Left ventricle myocardium inferior (tissue), 1 donor: ENCODE measurements around the gene ASXL2. TPM values are rescaled to one million over a fixed set of nuclear protein-coding genes. Genes with fewer than 3 reads are reported as not detected.
A peak's percentile ranks its signal among the peaks of the same experiment; 100 is the strongest.

Source experiments
- DNase-seq: peaks from one replicate; pipeline ENCODE4 v3.0.0-alpha.2; 2020
- H3K27ac ChIP-seq: fragments of 200-600 bp; replicated peaks from 2 replicates; pipeline ENCODE4 v1.8.0; 2021
- H3K27me3 ChIP-seq: fragments of 200-600 bp; 2 replicates; pipeline ENCODE4 v1.8.0; 2021; ENCODE audit warnings: low read depth
- H3K36me3 ChIP-seq: fragments of 200-600 bp; 2 replicates; pipeline ENCODE4 v1.8.0; 2021
- H3K4me1 ChIP-seq: fragments of 200-600 bp; 2 replicates; pipeline ENCODE4 v1.8.0; 2021
- H3K4me3 ChIP-seq: fragments of 200-600 bp; 2 replicates; pipeline ENCODE4 v1.8.0; 2021; ENCODE audit warnings: mild to moderate bottlenecking, moderate library complexity
- H3K9me3 ChIP-seq: fragments of 200-600 bp; replicated peaks from 2 replicates; pipeline ENCODE4 v1.8.0; 2021
- CTCF ChIP-seq: fragments of 200-600 bp; IDR thresholded peaks from 2 replicates; pipeline ENCODE4 v1.8.0; 2021; ENCODE audit warnings: antibody characterized with exemption, mild to moderate bottlenecking, borderline replicate concordance
- intact Hi-C: fragments of 100-400 bp; cut with micrococcal nuclease; formaldehyde crosslinking; loops from one replicate; pipeline ENCODE4 v1.11.0; 2022
- total RNA-seq: library from RNA; stranded (reverse); fragmentation: NEBNext Ultra II Directional; extraction: Animal tissue kit (Norgen Biotek cat#: 25700); gene quantifications from one replicate; pipeline ENCODE4 v1.2.1, GENCODE V29; 2021
- donor health status: DM: no; HTN: yes; CAD: no; lungs with severe emphysema.

The ASXL2 gene
- total RNA-seq, 1 donor from 2014 or later = 19.1 TPM

- Histone ChIP-seq H3K27ac (no peak overlapping the region), H3K4me3 (peak overlapping the region; percentile 50), H3K4me1 (peaks cover 6% of the 10 kb centered on the region), H3K36me3 (no peaks in the 10 kb centered on the region), H3K27me3 (no peaks in the 10 kb centered on the region), H3K9me3 (no peaks in the 10 kb centered on the region)
- DNase-seq = no peak
- TF ChIP-seq CTCF = no peak
- intact Hi-C loops = no loop called here
Observed at GRCh38 chr2:25821225-25822056, 56.8 kb downstream of the ASXL2 start.

DNA sequence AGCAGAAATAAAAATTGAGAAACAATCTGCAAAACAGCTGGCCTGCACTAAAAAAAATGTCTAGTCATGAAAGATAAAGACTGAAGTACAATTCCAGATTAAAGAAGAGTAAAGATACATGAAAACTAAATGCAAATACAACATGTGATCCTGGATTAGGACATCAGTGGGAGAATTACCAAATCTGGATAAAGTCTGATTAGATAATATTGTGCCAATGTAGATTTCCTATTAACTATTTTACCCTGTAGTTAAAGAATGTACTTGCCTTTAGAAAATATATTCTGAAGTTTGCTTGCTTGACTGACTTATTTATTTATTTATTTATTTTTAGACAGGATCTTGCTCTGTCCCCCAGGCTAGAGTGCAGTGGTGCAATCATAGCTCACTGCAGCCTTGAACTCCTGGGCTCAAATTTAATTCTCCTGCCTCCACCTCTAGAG lies 58.7 kb downstream of the ASXL2 start:
- no peak overlapping the region for H3K27ac ChIP-seq
- no peak for DNase-seq

GRCh38 chr2:25817630-25818029 lies 60.7 kb downstream of the ASXL2 start:
- Histone ChIP-seq H3K4me3 (no peak overlapping the region), H3K27me3 (no peaks in the 10 kb centered on the region), H3K9me3 (no peaks in the 10 kb centered on the region), H3K27ac (no peak overlapping the region), H3K4me1 (peaks cover 20% of the 10 kb centered on the region), H3K36me3 (no peaks in the 10 kb centered on the region)
- no peak for TF ChIP-seq CTCF
- no peak for DNase-seq
- intact Hi-C loops = no loop called here

More for the DNA sequence above, 58.7 kb downstream of the ASXL2 start:
- H3K4me1 ChIP-seq = peaks cover 6% of the 10 kb centered on the region
- intact Hi-C loops = no loop called here
- H3K9me3 ChIP-seq = no peaks in the 10 kb centered on the region
- no peak overlapping the region for H3K4me3 ChIP-seq
- no peak for TF ChIP-seq CTCF
- no peaks in the 10 kb centered on the region for H3K36me3 ChIP-seq
- H3K27me3 ChIP-seq = no peaks in the 10 kb centered on the region

DNA sequence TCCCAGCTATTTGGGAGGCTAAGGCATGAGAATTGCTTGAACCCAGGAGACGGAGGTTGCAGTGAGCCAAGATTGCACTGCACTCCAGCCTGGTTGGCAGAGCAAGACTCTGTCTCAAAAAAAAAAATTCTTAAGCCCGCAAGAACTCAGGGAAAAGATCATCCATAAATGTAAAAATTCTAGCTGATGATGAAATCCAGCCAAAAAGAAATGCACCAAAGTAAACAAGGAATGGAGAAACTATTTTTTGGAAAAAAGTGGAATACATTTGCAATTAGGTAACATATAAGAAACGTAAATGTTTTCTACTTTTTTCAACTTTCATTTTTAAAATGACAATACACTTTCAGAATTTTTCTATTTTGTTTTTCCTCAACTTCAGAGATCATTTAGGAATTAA lies 61.3 kb downstream of the ASXL2 start:
- Histone ChIP-seq H3K36me3 (no peaks in the 10 kb centered on the region), H3K4me3 (no peak overlapping the region), H3K9me3 (no peaks in the 10 kb centered on the region), H3K27me3 (no peaks in the 10 kb centered on the region), H3K4me1 (peaks cover 23% of the 10 kb centered on the region), H3K27ac (no peak overlapping the region)
- TF ChIP-seq CTCF = no peak
- intact Hi-C loops = no loop called here
- DNase-seq = no peak

- DNase-seq = no peak
- no peaks in the 10 kb centered on the region for H3K36me3 ChIP-seq
- H3K9me3 ChIP-seq = no peaks in the 10 kb centered on the region
- no peak for TF ChIP-seq CTCF
- H3K4me1 ChIP-seq = peaks cover 23% of the 10 kb centered on the region
- intact Hi-C loops = no loop called here
- no peaks in the 10 kb centered on the region for H3K27me3 ChIP-seq
- H3K4me3 ChIP-seq = no peak overlapping the region
- H3K27ac ChIP-seq = no peak overlapping the region
Observed at GRCh38 chr2:25816249-25816648, 62.0 kb downstream of the ASXL2 start.
